Measurements from ENCODE around the gene BASP1.
"Not testable (repeated sequence)": the region's sequence is repeated elsewhere in the genome, so short reads cannot be mapped to it uniquely, and the experiment has no call there.

The BASP1 gene

DNA sequence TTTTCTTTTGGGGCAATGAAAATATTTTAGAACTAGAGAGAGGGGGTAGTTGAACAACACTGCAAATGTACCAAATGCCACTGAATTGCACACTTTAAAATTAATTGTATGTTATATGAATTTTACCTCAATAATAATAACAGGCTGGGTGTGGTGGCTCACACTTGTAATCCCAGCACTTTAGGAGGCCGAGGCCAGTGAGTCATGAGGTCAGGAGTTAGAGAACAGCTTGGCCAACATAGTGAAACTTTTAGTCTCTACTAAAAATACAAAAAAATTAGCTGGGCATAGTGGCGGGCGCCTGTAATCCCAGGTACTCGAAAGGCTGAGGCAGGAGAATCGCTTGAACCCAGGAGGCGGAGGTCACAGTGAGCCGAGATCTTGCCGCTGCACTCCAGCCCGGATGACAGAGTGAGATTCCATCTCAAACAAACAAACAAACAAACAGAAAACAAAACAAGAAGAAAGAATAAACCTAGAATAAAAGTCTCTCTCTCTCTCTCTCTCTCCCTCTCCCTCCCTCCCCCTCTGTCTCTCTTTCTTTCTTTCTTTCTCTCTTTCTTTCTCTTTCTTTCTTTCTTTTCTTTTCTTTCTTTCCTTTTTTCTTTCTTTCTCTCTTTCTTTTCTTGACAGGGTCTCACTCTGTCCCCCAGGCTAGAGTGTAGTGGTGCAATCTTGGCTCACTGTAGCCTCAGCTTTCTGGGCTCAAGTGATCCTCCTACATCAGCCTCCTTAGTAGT is 91.1 kb downstream of the BASP1 start:
- no peak overlapping the region for H3K9ac ChIP-seq (ENCODE audit: low read length)
- H3K9me3 ChIP-seq (ENCODE audit: control insufficient read depth, low read length) = no peaks in the 10 kb centered on the region
- no peaks in the 10 kb centered on the region for H3K27me3 ChIP-seq (ENCODE audit: control insufficient read depth, insufficient read depth, low read length)
- peaks cover 26% of the 10 kb centered on the region for H3K4me1 ChIP-seq (ENCODE audit: control insufficient read depth, insufficient read depth, low read length)
- no peaks in the 10 kb centered on the region for H3K36me3 ChIP-seq (ENCODE audit: control insufficient read depth, insufficient read depth, low read length)
- H3K4me3 ChIP-seq (ENCODE audit: low read length) = no peak overlapping the region

DNA sequence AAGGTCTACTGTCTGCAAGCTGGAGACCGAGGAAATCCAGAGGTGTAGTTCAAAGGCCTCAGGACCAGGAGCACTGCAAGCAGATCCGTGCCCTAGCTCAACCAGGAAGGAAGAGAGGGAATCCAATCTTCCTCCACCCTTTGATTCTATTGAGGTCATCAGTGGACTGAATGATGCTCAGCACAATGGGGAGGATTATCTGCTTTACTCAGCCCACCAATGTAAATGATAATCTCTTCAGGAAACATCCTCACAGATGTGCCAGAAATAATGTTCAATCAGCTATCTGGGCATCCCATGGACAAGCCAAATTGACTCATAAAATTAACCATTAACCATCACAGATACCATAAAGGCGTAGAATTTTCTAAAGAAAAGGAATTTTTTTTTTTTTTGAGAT is 92.0 kb downstream of the BASP1 start:
- Histone ChIP-seq H3K9me3 (ENCODE audit: control insufficient read depth, low read length) (no peaks in the 10 kb centered on the region), H3K4me1 (ENCODE audit: control insufficient read depth, insufficient read depth, low read length) (peaks cover 27% of the 10 kb centered on the region), H3K4me3 (ENCODE audit: low read length) (no peak overlapping the region), H3K9ac (ENCODE audit: low read length) (no peak overlapping the region), H3K27me3 (ENCODE audit: control insufficient read depth, insufficient read depth, low read length) (no peaks in the 10 kb centered on the region), H3K36me3 (ENCODE audit: control insufficient read depth, insufficient read depth, low read length) (no peaks in the 10 kb centered on the region)

GRCh38 chr5:17310502-17310901 is 93.1 kb downstream of the BASP1 start:
- not testable (repeated sequence) for H3K4me3 ChIP-seq (ENCODE audit: low read length); H3K36me3 ChIP-seq (ENCODE audit: control insufficient read depth, insufficient read depth, low read length); H3K27me3 ChIP-seq (ENCODE audit: control insufficient read depth, insufficient read depth, low read length); H3K9ac ChIP-seq (ENCODE audit: low read length); H3K9me3 ChIP-seq (ENCODE audit: control insufficient read depth, low read length)
- peaks cover 21% of the 10 kb centered on the region for H3K4me1 ChIP-seq (ENCODE audit: control insufficient read depth, insufficient read depth, low read length)

DNA sequence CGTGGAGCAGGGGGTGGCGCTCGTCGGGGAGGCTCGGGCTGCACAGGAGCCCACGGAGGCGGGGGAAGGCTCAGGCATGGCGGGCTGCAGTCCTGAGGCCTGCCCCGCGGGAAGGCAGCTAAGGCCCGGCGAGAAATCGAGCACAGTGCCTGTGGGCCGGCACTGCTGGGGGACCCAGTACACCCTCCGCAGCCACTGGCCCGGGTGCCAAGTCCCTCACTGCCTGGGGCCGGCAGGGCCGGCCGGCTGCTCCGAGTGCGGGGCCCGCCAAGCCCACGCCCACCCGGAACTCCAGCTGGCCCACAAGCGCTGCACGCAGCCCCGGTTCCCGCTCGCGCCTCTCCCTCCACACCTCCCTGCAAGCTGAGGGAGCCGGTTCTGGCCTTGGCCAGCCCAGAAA is 94.4 kb downstream of the BASP1 start:
- H3K27me3 ChIP-seq (ENCODE audit: control insufficient read depth, insufficient read depth, low read length); H3K9ac ChIP-seq (ENCODE audit: low read length); H3K9me3 ChIP-seq (ENCODE audit: control insufficient read depth, low read length); H3K36me3 ChIP-seq (ENCODE audit: control insufficient read depth, insufficient read depth, low read length); H3K4me3 ChIP-seq (ENCODE audit: low read length): not testable (repeated sequence)
- peaks cover 18% of the 10 kb centered on the region for H3K4me1 ChIP-seq (ENCODE audit: control insufficient read depth, insufficient read depth, low read length)

DNA sequence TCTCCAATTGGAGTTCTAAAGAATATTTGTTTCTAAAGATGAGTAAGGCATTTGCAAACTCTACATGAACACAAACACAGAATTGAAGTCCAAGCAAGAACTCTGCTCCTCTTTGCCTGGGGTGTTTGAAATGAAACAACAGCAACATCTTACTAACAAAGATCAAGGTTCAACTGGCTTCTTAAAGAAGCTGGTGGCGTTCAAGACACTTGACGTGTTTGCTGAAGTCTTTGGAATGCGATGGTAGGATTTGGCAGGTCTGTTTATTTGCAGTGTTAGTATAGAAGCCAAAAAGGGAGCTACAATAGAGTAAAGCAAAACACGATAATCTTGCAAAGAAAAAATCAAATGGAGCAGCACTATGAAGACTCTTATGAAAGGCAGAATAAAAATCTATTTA is 94.9 kb downstream of the BASP1 start:
- Histone ChIP-seq H3K4me1 (ENCODE audit: control insufficient read depth, insufficient read depth, low read length) (peaks cover 22% of the 10 kb centered on the region), H3K36me3 (ENCODE audit: control insufficient read depth, insufficient read depth, low read length) (no peaks in the 10 kb centered on the region), H3K27me3 (ENCODE audit: control insufficient read depth, insufficient read depth, low read length) (no peaks in the 10 kb centered on the region), H3K4me3 (ENCODE audit: low read length) (no peak overlapping the region), H3K9me3 (ENCODE audit: control insufficient read depth, low read length) (no peaks in the 10 kb centered on the region), H3K9ac (ENCODE audit: low read length) (no peak overlapping the region)

- Histone ChIP-seq H3K36me3 (ENCODE audit: control insufficient read depth, insufficient read depth, low read length) (no peaks in the 10 kb centered on the region), H3K27me3 (ENCODE audit: control insufficient read depth, insufficient read depth, low read length) (no peaks in the 10 kb centered on the region), H3K9ac (ENCODE audit: low read length) (no peak overlapping the region), H3K4me1 (ENCODE audit: control insufficient read depth, insufficient read depth, low read length) (peaks cover 22% of the 10 kb centered on the region), H3K4me3 (ENCODE audit: low read length) (no peak overlapping the region), H3K9me3 (ENCODE audit: control insufficient read depth, low read length) (no peaks in the 10 kb centered on the region)
Observed at GRCh38 chr5:17314907-17315471, 97.6 kb downstream of the BASP1 start.

GRCh38 chr5:17315710-17316221 is 98.3 kb downstream of the BASP1 start:
- Histone ChIP-seq H3K4me3 (ENCODE audit: low read length) (no peak overlapping the region), H3K9me3 (ENCODE audit: control insufficient read depth, low read length) (no peaks in the 10 kb centered on the region), H3K9ac (ENCODE audit: low read length) (no peak overlapping the region), H3K27me3 (ENCODE audit: control insufficient read depth, insufficient read depth, low read length) (no peaks in the 10 kb centered on the region), H3K4me1 (ENCODE audit: control insufficient read depth, insufficient read depth, low read length) (peaks cover 22% of the 10 kb centered on the region), H3K36me3 (ENCODE audit: control insufficient read depth, insufficient read depth, low read length) (no peaks in the 10 kb centered on the region)

DNA sequence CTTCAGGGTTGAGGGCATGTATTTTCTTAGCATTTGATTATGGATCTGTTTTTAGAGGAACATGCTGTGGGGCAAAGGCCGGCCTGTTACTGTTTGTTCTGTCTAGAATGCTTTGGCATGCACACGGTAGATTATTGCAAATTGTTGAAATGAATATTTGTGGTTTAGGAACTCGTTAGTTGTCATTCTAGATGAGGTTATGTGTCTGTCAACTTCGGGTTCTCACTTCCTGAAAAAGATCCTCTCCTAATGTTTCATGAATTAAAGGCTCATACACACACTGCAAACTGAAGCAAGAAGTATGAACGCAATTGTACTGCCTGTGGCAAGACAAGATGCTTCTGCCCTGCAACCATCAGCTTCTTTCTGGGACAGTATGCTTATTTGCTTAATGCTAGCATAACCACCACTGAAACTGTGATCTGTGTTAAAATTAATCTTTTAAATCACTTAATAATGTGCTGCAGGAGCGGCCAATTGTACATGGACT is 99.6 kb downstream of the BASP1 start:
- no peaks in the 10 kb centered on the region for H3K9me3 ChIP-seq (ENCODE audit: control insufficient read depth, low read length)
- no peaks in the 10 kb centered on the region for H3K27me3 ChIP-seq (ENCODE audit: control insufficient read depth, insufficient read depth, low read length)
- no peaks in the 10 kb centered on the region for H3K36me3 ChIP-seq (ENCODE audit: control insufficient read depth, insufficient read depth, low read length)
- no peak overlapping the region for H3K4me3 ChIP-seq (ENCODE audit: low read length)
- H3K9ac ChIP-seq (ENCODE audit: low read length) = no peak overlapping the region
- H3K4me1 ChIP-seq (ENCODE audit: control insufficient read depth, insufficient read depth, low read length) = peaks cover 22% of the 10 kb centered on the region

DNA sequence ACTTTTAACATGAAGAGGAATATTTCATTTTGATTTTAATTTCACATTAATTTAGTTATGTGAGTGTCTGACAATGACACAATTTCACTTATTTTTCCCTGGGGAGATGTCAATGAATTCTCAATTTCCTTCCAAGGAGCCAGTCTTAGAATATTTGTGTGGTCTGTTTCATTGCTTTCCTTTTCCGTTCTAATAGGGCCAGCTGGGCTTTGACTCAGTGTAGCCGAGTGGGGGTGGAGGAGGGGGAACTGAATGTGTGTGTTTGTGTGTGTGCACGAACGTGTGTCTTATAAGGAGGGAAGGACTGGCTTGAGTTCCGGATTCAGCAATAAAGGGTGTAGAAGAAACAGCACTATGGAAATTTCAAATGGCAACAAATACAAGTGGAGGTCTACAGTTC is 100.0 kb downstream of the BASP1 start:
- Histone ChIP-seq H3K36me3 (ENCODE audit: control insufficient read depth, insufficient read depth, low read length) (no peaks in the 10 kb centered on the region), H3K9ac (ENCODE audit: low read length) (no peak overlapping the region), H3K27me3 (ENCODE audit: control insufficient read depth, insufficient read depth, low read length) (no peaks in the 10 kb centered on the region), H3K4me1 (ENCODE audit: control insufficient read depth, insufficient read depth, low read length) (peaks cover 18% of the 10 kb centered on the region), H3K4me3 (ENCODE audit: low read length) (no peak overlapping the region), H3K9me3 (ENCODE audit: control insufficient read depth, low read length) (no peaks in the 10 kb centered on the region)

DNA sequence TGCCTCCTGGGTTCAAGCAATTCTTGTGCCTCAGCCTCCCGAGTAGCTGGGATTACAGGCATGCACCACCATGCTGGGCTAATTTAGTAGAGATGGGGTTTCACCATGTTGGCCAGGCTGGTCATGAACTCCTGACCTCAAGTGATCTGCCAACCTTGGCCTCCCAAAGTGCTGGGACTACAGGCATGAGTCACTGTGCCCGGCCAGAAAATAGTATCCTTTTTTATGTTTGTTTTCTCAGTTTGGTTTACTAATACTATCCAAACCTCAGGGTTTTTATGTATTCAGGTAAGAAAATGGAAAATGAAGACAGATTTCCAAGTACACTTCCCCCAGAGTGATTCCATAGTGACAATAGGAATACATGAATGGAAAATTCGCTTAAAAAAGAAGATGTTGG is 101.7 kb downstream of the BASP1 start:
- not testable (repeated sequence) for H3K36me3 ChIP-seq (ENCODE audit: control insufficient read depth, insufficient read depth, low read length); H3K27me3 ChIP-seq (ENCODE audit: control insufficient read depth, insufficient read depth, low read length); H3K4me3 ChIP-seq (ENCODE audit: low read length); H3K9me3 ChIP-seq (ENCODE audit: control insufficient read depth, low read length); H3K4me1 ChIP-seq (ENCODE audit: control insufficient read depth, insufficient read depth, low read length); H3K9ac ChIP-seq (ENCODE audit: low read length)

DNA sequence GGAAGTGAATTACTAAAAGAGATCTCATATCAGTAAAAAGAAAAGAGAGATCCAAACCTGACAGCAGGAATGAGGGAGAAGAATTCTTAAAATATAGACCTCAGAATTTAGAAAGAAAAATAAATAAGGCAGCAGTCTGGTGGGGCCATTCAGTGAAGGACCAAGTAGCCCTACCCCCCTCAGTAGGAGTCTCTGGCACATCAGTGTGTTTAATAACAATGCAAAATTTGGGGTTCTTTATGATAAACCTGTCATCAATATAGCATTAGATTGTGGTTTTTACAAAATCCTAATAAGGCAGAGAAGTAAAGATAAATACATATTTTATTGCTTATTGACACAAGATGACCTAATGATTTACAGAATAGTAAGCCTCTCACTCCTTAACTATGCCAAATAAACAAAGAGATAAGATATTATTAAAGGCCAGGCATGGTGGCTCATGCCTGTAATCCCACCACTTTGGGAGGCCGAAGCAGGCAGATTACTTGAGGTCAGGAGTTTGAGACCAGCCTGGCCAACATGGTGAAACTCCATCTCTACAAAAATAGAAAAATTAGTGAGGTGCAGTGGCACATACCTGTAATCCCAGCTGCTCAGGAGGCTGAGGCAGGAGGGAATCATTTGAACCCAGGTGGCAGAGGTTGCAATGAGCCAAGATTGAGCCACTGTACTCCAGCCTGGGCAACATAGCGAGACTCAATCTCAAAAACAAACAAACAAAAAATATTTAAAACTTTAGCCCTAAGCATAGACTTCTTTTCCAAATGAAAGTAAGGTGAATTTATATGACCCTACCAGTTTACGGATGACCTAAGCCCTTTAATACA is 108.6 kb downstream of the BASP1 start:
- no peaks in the 10 kb centered on the region for H3K4me1 ChIP-seq (ENCODE audit: control insufficient read depth, insufficient read depth, low read length)

More for the DNA sequence above, 108.6 kb downstream of the BASP1 start:
- H3K4me3 ChIP-seq (ENCODE audit: low read length) = no peak overlapping the region
- H3K9ac ChIP-seq (ENCODE audit: low read length) = no peak overlapping the region
- no peaks in the 10 kb centered on the region for H3K27me3 ChIP-seq (ENCODE audit: control insufficient read depth, insufficient read depth, low read length)
- no peaks in the 10 kb centered on the region for H3K9me3 ChIP-seq (ENCODE audit: control insufficient read depth, low read length)
- H3K36me3 ChIP-seq (ENCODE audit: control insufficient read depth, insufficient read depth, low read length) = no peaks in the 10 kb centered on the region
